Fibroblast of the aortic adventitia (primary cell): ENCODE measurements around the gene SWAP70. TPM values are rescaled to one million over a fixed set of nuclear protein-coding genes. Genes with fewer than 3 reads are reported as not detected.
"Not testable (repeated sequence)": the region's sequence is repeated elsewhere in the genome, so short reads cannot be mapped to it uniquely, and the experiment has no call there.

Experiments
- DNase-seq: peaks from one replicate; pipeline ENCODE4 v3.0.0-alpha.2; 2010; ENCODE audit warnings: low read depth
- H3K4me3 ChIP-seq: 2 replicates; pipeline ENCODE4 v1.5.1; 2011; ENCODE audit warnings: low read depth, mild to moderate bottlenecking, control low read depth, low read length, moderate library complexity
- total RNA-seq: library from RNA; depleted of rRNA; stranded (reverse); fragments of >200 nt; gene quantifications from 2 replicates; pipeline ENCODE4 v1.2.3, GENCODE V29; 2012; ENCODE audit warnings: low replicate concordance
- TF ChIP-seq, protein P1 (sequence below): IDR thresholded peaks from 2 replicates; pipeline ENCODE4 v1.5.1; 2011; ENCODE audit warnings: mild to moderate bottlenecking, low read length, control low read depth, inconsistent platforms; ENCODE audit not compliant: insufficient read depth

SWAP70 gene
- total RNA-seq: 44.4 and 53.2 TPM in 2 replicates

DNA sequence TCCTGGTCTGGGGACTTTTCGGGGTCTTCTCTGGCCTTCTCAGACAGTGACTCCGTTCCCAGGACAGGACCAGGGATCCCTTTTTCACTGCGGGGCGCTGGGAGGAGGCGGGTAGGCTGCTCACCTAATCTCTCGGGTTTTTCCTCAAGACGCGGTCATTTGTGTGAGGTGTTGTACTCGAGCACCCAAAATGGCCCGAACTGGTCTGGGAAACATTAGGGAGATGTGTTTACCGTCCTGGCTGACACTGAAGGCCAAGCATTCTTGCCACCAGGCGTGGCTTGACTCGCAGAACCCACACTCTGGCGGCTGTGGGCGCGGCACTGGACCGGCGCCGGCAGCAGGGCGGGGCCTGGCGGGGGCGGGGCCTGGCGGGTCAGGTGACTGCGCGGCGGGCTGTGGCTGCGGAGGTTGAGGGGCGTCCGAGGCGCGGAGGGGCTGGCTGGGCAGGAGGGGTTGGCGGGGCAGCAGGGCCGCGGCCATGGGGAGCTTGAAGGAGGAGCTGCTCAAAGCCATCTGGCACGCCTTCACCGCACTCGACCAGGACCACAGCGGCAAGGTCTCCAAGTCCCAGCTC is at the start of gene SWAP70:
Gene SWAP70, plus strand, starts transcription at position 379 of the 577 bp plus-strand sequence. Its CDS starts 103 bp downstream, at position 482.
- DNase-seq: peak; percentile 93
- peak within 1 kb of the TSS; percentile 94 for H3K4me3 ChIP-seq
- TF ChIP-seq, protein P1, sequence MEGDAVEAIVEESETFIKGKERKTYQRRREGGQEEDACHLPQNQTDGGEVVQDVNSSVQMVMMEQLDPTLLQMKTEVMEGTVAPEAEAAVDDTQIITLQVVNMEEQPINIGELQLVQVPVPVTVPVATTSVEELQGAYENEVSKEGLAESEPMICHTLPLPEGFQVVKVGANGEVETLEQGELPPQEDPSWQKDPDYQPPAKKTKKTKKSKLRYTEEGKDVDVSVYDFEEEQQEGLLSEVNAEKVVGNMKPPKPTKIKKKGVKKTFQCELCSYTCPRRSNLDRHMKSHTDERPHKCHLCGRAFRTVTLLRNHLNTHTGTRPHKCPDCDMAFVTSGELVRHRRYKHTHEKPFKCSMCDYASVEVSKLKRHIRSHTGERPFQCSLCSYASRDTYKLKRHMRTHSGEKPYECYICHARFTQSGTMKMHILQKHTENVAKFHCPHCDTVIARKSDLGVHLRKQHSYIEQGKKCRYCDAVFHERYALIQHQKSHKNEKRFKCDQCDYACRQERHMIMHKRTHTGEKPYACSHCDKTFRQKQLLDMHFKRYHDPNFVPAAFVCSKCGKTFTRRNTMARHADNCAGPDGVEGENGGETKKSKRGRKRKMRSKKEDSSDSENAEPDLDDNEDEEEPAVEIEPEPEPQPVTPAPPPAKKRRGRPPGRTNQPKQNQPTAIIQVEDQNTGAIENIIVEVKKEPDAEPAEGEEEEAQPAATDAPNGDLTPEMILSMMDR: peak; percentile 75

DNA sequence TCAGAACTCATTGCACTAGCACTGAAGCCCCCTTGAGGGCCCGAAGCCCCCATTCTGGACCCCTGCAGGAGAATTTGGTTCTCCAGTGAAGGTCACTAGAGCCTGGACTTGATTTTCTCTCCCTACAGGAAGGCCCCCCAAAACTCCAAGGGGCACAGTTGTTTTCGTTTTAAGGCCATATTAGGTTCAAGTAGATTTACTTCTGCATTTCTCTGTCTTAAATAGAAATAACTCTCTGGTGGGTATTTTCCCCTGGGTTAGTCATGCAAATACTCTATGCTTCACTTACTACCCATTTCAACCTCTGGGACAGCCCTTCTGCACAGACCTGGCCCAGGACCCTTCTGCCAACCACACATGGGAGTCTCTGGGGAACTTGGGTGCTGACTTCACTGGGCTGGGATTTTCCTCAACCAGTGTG is 48.8 kb upstream of the SWAP70 start:
- TF ChIP-seq, protein P1: no peak
- no peak overlapping the region for H3K4me3 ChIP-seq
- DNase-seq: peak; percentile 28

DNA sequence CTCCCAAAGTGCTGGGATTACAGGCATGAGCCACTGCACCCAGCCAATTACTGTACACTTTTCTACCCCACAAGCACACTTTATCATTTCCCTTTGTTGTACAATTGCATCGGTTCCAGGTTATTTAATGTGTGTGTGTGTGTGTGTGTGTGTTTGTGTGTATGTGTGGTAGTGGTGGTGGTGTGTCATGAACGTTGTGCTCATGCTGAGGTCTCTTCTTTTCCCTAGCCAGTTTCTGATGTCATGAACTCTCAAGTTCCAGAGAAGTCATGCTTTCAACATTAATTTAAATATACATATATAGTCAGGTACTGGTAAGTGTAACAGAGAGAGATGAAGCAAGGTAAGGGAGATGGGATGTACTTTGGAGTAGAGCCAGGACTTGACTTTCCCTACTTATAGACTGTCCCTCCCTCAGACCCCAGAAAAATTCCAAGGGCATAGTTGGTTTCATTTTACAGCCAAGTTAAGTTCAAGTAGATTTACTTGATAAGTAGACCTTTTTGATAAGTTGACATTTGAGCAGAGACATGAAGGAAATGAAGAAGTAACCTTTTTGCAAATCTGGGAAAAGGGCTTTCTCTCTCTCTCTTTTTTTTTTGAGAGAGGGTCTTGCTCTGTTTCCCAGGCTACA is 47.7 kb upstream of the SWAP70 start:
- TF ChIP-seq, protein P1: no peak
- DNase-seq: peak; percentile 27
- no peak overlapping the region for H3K4me3 ChIP-seq

DNA sequence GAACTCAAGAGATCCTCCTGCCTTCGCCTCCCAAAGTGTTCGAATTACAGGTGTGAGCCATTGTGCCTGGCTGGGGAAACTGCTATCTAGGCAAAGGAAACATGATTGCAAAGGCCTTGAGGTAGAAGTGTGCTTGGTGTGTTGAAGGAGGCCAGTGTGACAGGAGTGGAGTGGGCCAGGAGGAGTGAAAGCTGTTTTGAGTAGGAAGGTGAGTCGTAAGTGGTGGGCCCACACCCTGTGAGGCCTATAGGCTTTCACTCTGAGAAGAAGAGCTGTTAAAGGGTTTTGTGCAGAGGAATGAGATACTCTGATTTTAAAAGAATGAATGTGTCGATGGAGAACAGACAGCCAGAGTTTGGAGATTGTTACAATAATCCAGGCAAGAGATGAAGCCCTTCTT is 47.0 kb upstream of the SWAP70 start:
- H3K4me3 ChIP-seq: no peak overlapping the region
- DNase-seq: peak; percentile 59
- TF ChIP-seq, protein P1: no peak

DNA sequence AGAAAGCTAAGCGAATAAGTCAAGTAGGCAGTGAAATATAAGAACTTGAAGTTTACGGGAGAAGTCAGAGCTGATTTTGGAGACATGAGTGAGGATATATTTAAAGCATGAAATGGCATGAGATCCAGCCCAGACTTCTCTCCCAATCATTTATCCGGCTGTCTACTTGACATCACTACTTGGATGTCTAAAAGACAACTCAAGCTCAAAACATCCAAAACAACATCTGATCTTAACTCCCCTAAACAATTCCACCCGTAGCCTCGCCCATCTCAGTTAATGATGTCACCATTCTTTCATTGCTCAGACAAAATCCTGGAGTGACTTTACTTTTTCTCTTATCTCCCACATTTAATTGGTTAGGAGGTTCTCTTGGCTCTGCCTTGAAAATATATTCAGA is 45.9 kb upstream of the SWAP70 start:
- TF ChIP-seq, protein P1: no peak
- no peak overlapping the region for H3K4me3 ChIP-seq
- peak; percentile 85 for DNase-seq

DNA sequence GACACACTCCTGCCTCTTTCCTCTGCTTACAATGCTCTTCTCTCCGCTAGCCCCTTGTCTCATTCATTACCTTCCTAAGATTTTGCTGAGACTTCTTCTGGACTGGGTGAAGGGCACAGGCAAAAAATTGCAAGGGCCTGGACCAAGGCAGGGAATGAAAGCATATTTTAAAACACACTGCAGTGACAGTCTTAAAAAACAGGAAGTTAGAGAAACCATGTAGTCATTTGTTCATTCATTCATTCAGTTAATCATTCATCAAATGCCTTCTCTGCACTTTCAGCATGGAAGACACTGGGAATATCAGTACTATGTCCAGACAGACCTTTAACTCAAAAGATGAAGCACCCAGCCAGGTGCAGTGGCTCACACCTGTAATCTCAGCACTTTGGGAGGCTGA is 44.9 kb upstream of the SWAP70 start:
- no peak for DNase-seq
- TF ChIP-seq, protein P1: no peak
- no peak overlapping the region for H3K4me3 ChIP-seq

DNA sequence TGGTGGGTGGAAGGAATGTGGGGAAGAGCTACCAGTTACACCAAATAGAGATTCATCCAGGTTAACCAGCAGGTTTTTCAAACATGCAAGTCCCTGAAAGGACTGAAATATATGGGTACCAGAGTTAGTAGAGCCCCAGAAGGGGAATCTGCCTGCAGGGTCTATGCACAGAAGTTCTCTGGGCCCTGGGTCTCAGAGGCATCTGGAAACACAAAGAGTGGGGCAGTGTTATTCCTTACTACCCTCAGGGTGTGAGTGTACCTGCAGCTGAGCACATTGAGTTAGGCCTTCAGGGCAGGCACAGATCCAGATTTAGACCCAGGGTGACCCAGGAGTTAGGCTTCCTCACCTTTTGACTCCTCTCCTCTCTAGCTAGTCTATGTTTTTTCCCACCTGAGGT is 43.9 kb upstream of the SWAP70 start:
- no peak for DNase-seq
- no peak overlapping the region for H3K4me3 ChIP-seq
- TF ChIP-seq, protein P1: no peak

DNA sequence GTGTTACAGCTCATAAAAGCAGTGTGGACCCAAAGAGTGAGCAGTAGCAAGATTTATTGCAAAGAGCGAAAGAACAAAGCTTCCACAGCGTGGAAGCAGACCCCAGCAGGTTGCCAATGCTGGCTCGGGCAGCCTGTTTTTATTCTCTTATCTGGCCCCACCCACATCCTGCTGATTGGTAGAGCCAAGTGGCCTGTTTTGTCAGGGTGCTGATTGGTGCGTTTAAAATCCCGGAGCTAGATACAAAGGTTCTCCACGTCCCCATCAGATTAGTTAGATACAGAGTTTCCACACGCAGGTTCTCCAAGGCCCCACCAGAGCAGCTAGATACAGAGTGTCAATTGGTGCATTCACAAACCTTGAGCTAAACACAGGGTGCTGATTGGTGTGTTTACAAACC is 41.5 kb upstream of the SWAP70 start:
- DNase-seq, H3K4me3 ChIP-seq: not testable (repeated sequence)

DNA sequence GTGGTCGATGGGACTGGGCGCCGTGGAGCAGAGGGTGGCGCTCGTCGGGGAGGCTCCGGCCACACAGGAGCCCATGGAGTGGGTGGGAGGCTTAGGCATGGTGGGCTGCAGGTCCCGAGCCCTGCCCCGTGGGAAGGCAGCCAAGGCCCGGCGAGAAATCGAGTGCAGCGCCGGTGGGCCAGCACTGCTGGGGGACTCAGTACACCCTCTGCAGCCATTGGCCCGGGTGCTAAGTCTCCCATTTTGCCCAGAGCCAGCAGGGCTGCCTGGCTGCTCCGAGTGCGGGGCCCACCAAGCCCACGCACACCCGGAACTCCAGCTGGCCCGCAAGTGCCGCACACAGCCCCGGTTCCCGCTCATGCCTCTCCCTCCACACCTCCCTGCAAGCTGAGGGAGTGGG is 40.8 kb upstream of the SWAP70 start:
- H3K4me3 ChIP-seq, DNase-seq: not testable (repeated sequence)
